ENCODE results near the gene C1QTNF1. TPM values are rescaled to one million over a fixed set of nuclear protein-coding genes. Genes with fewer than 3 reads are reported as not detected.

The C1QTNF1 gene
- total RNA-seq, 1 experiment from 2014 or later: 4.0 TPM

- ChIA-PET RAD21 (ENCODE audit: low non-redundant PET in 1 of 2, low total read pairs in 2 of 2, uncharacterized antibody in 2 of 2, unreplicated experiment in 2 of 2) (no interaction called here), POLR2A (interaction anchor here (1.6 kb wide), 1 partner anchor 15 kb away, joined by 7 read pairs; the partner anchor contains the start of gene CANT1), CTCF (no interaction called here)
- peak overlapping the region; percentile 60 for H3K9ac ChIP-seq (ENCODE audit: low read length)
- no peaks in the 10 kb centered on the region for H3K36me3 ChIP-seq (ENCODE audit: control insufficient read depth in 1 of 2, insufficient read depth in 2 of 2, low read length in 2 of 2)
- ATAC-seq: no peak
- TF ChIP-seq RAD21 (IDR thresholded peaks at IDR 0.05; ENCODE audit: low read depth) (no peak), CBX3 (IDR thresholded peaks at IDR 0.05; ENCODE audit: low read depth) (no peak), EZH2 (IDR thresholded peaks at IDR 0.05) (no peak), FOSL1 (IDR thresholded peaks at IDR 0.05; ENCODE audit: low read depth) (no peak), SP1 (IDR thresholded peaks at IDR 0.05; ENCODE audit: low read depth) (no peak), EZH2phosphoT487 (IDR thresholded peaks at IDR 0.05; ENCODE audit: borderline replicate concordance) (no peak), EGR1 (IDR thresholded peaks at IDR 0.05; ENCODE audit: low read depth) (no peak), ZNF274 (IDR thresholded peaks at IDR 0.05; ENCODE audit: low read depth, low read length) (no peak), YY1 (IDR thresholded peaks at IDR 0.05; ENCODE audit: extremely low read depth, insufficient replicate concordance, low read depth, low read length) (no peak), TCF7L2 (IDR thresholded peaks at IDR 0.05; ENCODE audit: borderline replicate concordance, extremely low read depth, insufficient read depth, insufficient read length) (no peak), POLR2AphosphoS5 (IDR thresholded peaks at IDR 0.05; ENCODE audit: low read depth, low read length) (no peak), POLR2A (IDR thresholded peaks at IDR 0.05; ENCODE audit: borderline replicate concordance, extremely low read depth, insufficient read depth, insufficient read length) (no peak), REST (IDR thresholded peaks at IDR 0.05; ENCODE audit: low read depth) (no peak), CEBPB (IDR thresholded peaks at IDR 0.05; ENCODE audit: low read depth) (no peak), MAX (IDR thresholded peaks at IDR 0.05) (no peak), ELF1 (IDR thresholded peaks at IDR 0.05; ENCODE audit: borderline replicate concordance, low read depth) (no peak), ATF3 (IDR thresholded peaks at IDR 0.05) (no peak), SIN3A (IDR thresholded peaks at IDR 0.05; ENCODE audit: low read depth) (no peak)
- TF ChIP-seq, protein P1, sequence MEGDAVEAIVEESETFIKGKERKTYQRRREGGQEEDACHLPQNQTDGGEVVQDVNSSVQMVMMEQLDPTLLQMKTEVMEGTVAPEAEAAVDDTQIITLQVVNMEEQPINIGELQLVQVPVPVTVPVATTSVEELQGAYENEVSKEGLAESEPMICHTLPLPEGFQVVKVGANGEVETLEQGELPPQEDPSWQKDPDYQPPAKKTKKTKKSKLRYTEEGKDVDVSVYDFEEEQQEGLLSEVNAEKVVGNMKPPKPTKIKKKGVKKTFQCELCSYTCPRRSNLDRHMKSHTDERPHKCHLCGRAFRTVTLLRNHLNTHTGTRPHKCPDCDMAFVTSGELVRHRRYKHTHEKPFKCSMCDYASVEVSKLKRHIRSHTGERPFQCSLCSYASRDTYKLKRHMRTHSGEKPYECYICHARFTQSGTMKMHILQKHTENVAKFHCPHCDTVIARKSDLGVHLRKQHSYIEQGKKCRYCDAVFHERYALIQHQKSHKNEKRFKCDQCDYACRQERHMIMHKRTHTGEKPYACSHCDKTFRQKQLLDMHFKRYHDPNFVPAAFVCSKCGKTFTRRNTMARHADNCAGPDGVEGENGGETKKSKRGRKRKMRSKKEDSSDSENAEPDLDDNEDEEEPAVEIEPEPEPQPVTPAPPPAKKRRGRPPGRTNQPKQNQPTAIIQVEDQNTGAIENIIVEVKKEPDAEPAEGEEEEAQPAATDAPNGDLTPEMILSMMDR (IDR thresholded peaks at IDR 0.05 in 2 of 3, conservative IDR thresholded peaks at IDR 0.05 in 1 of 3; ENCODE audit: borderline replicate concordance in 1 of 3, insufficient read depth in 1 of 3, low read depth in 2 of 3, low read length in 2 of 3): no peak
- H3K4me3 ChIP-seq (replicated peaks in 1 of 2; ENCODE audit: low read depth in 1 of 2, low read length in 2 of 2): peak overlapping the region; percentile 47 to 61
- H3K9me3 ChIP-seq (ENCODE audit: control insufficient read depth in 1 of 2, insufficient read depth in 1 of 2, low read depth in 1 of 2, low read length in 2 of 2): no peaks in the 10 kb centered on the region
- DNase-seq (ENCODE audit: low read depth, low spot score): no peak
- TSS peak; percentile 69 for BruUV-seq (replicated peaks)
- H3K27ac ChIP-seq (ENCODE audit: low read depth, low read length): peak overlapping the region; percentile 29; the same call in 1 of the 2 replicates
- no peaks in the 10 kb centered on the region for H3K79me2 ChIP-seq (ENCODE audit: insufficient read depth, low read length)
- H4K20me1 ChIP-seq (ENCODE audit: insufficient read depth): no peaks in the 10 kb centered on the region
- no peaks in the 10 kb centered on the region for H3K27me3 ChIP-seq (ENCODE audit: insufficient read depth, low read length)
- intact Hi-C loops (cut with micrococcal nuclease): no loop called here
- H3K4me2 ChIP-seq (ENCODE audit: low read length): peak overlapping the region; percentile 82
- no peak overlapping the region for H2AFZ ChIP-seq (ENCODE audit: low read depth, low read length, poor library complexity, severe bottlenecking)
- H3K9me2 ChIP-seq (ENCODE audit: insufficient read depth): no peaks in the 10 kb centered on the region
- H3K4me1 ChIP-seq (ENCODE audit: control insufficient read depth in 1 of 2, insufficient read depth in 2 of 2, low read length in 2 of 2): peaks cover 45 to 59% of the 10 kb centered on the region in 2 experiments
Observed at GRCh38 chr17:79024901-79025737, 1.1 kb downstream of the C1QTNF1 start.

Measured in HCT116 (cell line).